Heart left ventricle (tissue), 13 donors: ENCODE measurements around the gene MAP4K1.

Source experiments
- POLR2A ChIP-seq, 2 donors: fragments of 450-650 bp; IDR thresholded peaks; one replicate each; pipeline ENCODE4 v1.6.1; 2017; ENCODE audit warnings: antibody characterized with exemption in 2 of 2, mild to moderate bottlenecking in 2 of 2, moderate library complexity in 2 of 2
- TF ChIP-seq, protein P1 (sequence below), 12 donors: fragments of 200-600 bp; sonication (generic) in 4 of 12; IDR thresholded peaks; one replicate each; pipeline versions ENCODE4 v1.5.0 to v1.8.0; 2018 to 2022; ENCODE audit warnings: antibody characterized with exemption in 12 of 12, mild to moderate bottlenecking in 5 of 12
- donor health status: ischemic (EF 13 %, LVEDD 7.1; RV severe dilation, severe dysfunction).
- donor health status: DM: no; HTN: yes; CAD: no.
- donor health status: DM: no; HTN: no; CAD: no.
- donor health status: ischemic (EF 25% LVEDD 6.9; RV normal size, moderate dysfunction).
- donor health status: ischemic (EF 25% LVEDD 5.7; RV mildly dilated, moderate dysfunction).
- donor health status: ischemic (EF 35%, LVEDD 5.7; RV mildly dilated, moderate dysfunction).
- donor health status: nonischemic (EF 11% LVEDD 7.7; RV severe dilation, severe dysfunction).
- donor health status: DM: yes; HTN: yes; CAD: no.
- donor health status: PGD.
- donor health status: ischemic (EF 29% LVEDD 5.4; RV normal size, mild dysfunction).
- donor health status: nonischemic (EF 23%, LVEDD 6.1; RV moderate dilation, normal function).

DNA sequence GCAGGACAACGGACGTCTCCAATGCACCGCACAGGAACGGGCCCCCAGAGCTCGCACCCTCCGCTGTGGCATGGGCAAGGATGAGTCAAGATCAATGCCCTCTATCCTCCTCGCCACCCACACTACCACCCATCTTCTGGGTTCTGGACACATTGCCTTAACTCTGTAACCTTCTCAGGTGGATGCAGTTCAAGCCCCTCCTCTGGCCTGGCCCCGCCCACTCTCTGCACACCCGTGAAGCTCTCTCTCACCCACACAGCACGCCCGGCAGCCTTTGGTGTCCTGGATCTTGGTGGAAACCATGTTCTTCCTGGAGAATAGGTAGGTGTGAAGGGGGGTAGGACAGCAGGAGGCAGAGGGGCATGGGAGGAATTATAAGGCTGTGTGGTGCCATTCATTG, 20.7 kb downstream of the MAP4K1 start:
- TF ChIP-seq, protein P1, sequence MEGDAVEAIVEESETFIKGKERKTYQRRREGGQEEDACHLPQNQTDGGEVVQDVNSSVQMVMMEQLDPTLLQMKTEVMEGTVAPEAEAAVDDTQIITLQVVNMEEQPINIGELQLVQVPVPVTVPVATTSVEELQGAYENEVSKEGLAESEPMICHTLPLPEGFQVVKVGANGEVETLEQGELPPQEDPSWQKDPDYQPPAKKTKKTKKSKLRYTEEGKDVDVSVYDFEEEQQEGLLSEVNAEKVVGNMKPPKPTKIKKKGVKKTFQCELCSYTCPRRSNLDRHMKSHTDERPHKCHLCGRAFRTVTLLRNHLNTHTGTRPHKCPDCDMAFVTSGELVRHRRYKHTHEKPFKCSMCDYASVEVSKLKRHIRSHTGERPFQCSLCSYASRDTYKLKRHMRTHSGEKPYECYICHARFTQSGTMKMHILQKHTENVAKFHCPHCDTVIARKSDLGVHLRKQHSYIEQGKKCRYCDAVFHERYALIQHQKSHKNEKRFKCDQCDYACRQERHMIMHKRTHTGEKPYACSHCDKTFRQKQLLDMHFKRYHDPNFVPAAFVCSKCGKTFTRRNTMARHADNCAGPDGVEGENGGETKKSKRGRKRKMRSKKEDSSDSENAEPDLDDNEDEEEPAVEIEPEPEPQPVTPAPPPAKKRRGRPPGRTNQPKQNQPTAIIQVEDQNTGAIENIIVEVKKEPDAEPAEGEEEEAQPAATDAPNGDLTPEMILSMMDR (IDR thresholded peaks at IDR 0.05), result no peak
- TF ChIP-seq POLR2A (IDR thresholded peaks at IDR 0.05), result no peak
